ENCODE data around the gene P2RX5.

Gene P2RX5

GRCh38 chr17:3722716-3723115 lies 26.8 kb upstream of the P2RX5 start:
- no peak for TF ChIP-seq CTCF (IDR thresholded peaks at IDR 0.05)

DNA sequence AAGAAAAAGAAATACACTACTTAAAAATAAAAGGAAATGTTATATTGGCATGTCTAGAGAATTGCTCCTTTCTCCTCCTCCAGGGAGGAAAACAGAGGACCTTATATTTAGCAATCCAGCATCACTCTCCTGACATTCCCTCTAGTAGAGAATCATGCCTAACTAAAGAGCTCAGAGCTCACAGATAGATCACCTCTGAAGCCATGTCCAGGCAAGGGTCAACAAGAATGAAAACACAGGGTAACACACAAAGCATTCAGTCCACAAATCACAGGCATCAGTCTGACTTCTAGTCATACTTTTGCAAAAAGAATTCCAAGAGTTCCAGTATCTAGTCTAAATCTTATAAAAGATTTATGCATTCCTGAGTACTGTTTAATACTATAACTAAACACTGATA lies 23.3 kb upstream of the P2RX5 start:
- no peak for TF ChIP-seq CTCF (IDR thresholded peaks at IDR 0.05)

- TF ChIP-seq CTCF (IDR thresholded peaks at IDR 0.05): no peak
Observed at GRCh38 chr17:3718201-3718600, 22.2 kb upstream of the P2RX5 start.

GRCh38 chr17:3715296-3715695 lies 19.3 kb upstream of the P2RX5 start:
- TF ChIP-seq CTCF (IDR thresholded peaks at IDR 0.05): no peak

DNA sequence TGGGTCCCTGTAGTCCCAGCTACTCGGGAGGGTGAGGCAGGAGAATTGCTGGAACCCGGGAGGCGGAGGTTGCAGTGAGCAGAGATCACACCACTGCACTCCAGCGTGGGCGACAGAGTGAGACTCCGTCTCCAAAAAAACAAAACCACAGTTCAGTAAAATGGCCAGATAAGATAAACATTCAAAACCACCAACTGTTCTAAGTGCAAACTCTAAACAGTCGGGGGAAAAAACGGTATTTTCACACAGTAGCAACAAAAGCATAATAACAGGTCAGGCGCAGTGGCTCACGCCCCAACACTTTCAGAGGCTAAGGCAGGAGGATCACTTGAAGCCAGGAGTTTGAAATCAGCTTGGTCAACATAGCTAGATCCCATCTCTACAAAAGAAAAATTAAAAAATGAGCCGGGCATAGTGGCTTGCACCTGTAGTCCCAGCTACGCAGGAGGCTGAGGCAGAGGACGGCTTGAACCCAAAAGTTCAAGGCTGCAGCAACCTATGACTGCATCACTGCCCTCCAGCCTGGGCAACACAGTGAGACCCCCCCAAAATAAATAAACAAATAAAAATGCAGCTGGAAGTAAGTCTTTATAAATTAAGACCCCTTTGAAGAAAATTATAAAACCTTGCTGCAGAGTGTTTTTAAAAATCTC lies 17.0 kb upstream of the P2RX5 start:
- TF ChIP-seq CTCF (IDR thresholded peaks at IDR 0.05): no peak

GRCh38 chr17:3710951-3711383 lies 15.0 kb upstream of the P2RX5 start:
- no peak for TF ChIP-seq CTCF (IDR thresholded peaks at IDR 0.05)

DNA sequence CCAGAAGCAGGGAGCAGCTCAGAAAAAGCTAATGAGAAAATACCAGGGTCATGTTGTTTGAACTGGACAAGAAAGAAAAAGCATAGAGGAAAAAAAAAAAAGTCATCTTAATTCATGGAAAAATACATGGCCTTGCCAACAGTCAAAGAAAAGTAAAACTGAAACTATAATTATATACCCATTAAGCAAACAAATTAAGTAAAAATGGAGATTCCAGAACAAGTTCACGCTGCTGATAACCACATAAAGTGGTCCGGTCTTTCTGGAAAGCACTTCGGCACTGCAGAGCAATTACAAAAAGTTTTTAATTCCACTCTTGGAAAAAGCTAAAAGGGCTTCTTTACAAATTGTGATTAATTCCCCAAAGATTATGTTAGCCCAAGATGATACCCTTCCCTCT lies 12.4 kb upstream of the P2RX5 start:
- TF ChIP-seq CTCF (IDR thresholded peaks at IDR 0.05): no peak

Measured in LNCAP (cell line).